ENCODE results near the gene MOCS3. TPM values are rescaled to one million over a fixed set of nuclear protein-coding genes. Genes with fewer than 3 reads are reported as not detected.

MOCS3 gene
- total and polyA plus RNA-seq, 2 of the 13 experiments (the other 11 are each of a cell fraction or from before 2014, with no cell fraction given), result 3.7 to 8.4 TPM

DNA sequence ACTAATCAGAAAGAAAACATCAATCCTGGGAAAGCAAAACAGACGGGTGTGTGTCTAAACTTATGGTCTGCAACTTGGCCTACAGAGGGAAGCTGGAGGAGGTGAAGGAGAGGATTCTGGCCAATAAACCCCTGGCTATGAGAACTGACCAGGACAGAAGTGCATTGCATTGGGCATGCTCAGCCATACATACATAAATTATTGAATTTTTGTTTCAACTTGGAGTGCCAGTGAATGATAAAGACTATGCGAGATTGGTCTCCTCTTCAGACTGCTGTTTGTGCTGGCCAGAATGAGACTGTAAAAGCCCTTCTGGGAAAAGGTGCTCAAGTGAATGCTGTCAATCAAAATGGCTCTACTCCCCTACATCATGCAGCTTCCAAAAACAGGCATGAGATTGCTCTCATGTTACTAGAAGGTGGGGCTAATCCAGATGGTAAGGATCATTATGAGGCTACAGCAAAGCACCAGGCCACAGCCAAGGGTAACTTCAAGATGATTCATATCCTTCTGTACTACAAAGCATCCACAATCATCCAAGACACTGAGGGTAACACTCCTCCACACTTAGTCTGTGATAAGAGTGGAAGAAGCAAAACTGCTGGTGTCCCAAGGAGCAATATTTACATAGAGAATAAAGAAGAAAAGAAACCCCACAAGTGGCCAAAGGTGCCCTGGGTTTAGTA, 44.8 kb upstream of the MOCS3 start:
- ATAC-seq (no peak), DNase-seq (ENCODE audit: low spot score) (no peak), FAIRE-seq (no peak)
- 96% methylated on average over 2 of the region's 2 CpGs for WGBS (ENCODE audit: low lambda C conversion rate)
- ChIA-PET POLR2A (no interaction called here), CTCF (ENCODE audit: low intra/inter-chr PET ratio, low total read pairs) (no interaction called here)
- peaks cover 5 to 52% of the 10 kb centered on the region in 2 experiments for H3K36me3 ChIP-seq (replicated peaks in 1 of 2; ENCODE audit: control insufficient read depth in 1 of 2, insufficient read depth in 2 of 2, low read length in 2 of 2)
- peaks cover 13% of the 10 kb centered on the region for H3K4me1 ChIP-seq (ENCODE audit: insufficient read depth, low read length)
- H3K79me2 ChIP-seq (ENCODE audit: insufficient read depth, low read length), result peaks cover 98% of the 10 kb centered on the region
- no peak overlapping the region for H3K4me3 ChIP-seq (replicated peaks in 1 of 3; ENCODE audit: insufficient read depth in 1 of 3, low read depth in 2 of 3, low read length in 3 of 3)
- 0 out of 2 replicates have a peak, but pooled peaks have one; percentile 12 for TF ChIP-seq ZNF317 (CRISPR knock-in tag; IDR thresholded peaks at IDR 0.05)
- no peak for TF ChIP-seq TMF1 (CRISPR knock-in tag; IDR thresholded peaks at IDR 0.05; ENCODE audit: low read depth)
- TF ChIP-seq, protein P1, sequence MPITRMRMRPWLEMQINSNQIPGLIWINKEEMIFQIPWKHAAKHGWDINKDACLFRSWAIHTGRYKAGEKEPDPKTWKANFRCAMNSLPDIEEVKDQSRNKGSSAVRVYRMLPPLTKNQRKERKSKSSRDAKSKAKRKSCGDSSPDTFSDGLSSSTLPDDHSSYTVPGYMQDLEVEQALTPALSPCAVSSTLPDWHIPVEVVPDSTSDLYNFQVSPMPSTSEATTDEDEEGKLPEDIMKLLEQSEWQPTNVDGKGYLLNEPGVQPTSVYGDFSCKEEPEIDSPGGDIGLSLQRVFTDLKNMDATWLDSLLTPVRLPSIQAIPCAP (CRISPR knock-in tag; IDR thresholded peaks at IDR 0.05; ENCODE audit: low read depth), result no peak
- TF ChIP-seq, protein P2, sequence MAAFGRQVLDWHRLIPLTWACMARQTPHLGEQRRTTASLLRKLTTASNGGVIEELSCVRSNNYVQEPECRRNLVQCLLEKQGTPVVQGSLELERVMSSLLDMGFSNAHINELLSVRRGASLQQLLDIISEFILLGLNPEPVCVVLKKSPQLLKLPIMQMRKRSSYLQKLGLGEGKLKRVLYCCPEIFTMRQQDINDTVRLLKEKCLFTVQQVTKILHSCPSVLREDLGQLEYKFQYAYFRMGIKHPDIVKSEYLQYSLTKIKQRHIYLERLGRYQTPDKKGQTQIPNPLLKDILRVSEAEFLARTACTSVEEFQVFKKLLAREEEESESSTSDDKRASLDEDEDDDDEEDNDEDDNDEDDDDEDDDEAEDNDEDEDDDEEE (CRISPR knock-in tag; IDR thresholded peaks at IDR 0.05), result 0 out of 2 replicates have a peak, but pooled peaks have one; percentile 17
- TF ChIP-seq, protein P3, sequence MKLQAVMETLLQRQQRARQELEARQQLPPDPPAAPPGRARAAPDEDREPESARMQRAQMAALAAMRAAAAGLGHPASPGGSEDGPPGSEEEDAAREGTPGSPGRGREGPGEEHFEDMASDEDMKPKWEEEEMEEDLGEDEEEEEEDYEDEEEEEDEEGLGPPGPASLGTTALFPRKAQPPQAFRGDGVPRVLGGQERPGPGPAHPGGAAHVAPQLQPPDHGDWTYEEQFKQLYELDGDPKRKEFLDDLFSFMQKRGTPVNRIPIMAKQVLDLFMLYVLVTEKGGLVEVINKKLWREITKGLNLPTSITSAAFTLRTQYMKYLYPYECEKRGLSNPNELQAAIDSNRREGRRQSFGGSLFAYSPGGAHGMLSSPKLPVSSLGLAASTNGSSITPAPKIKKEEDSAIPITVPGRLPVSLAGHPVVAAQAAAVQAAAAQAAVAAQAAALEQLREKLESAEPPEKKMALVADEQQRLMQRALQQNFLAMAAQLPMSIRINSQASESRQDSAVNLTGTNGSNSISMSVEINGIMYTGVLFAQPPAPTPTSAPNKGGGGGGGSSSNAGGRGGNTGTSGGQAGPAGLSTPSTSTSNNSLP (IDR thresholded peaks at IDR 0.05; ENCODE audit: low read depth, low read length), result no peak
- TF ChIP-seq, protein P4, sequence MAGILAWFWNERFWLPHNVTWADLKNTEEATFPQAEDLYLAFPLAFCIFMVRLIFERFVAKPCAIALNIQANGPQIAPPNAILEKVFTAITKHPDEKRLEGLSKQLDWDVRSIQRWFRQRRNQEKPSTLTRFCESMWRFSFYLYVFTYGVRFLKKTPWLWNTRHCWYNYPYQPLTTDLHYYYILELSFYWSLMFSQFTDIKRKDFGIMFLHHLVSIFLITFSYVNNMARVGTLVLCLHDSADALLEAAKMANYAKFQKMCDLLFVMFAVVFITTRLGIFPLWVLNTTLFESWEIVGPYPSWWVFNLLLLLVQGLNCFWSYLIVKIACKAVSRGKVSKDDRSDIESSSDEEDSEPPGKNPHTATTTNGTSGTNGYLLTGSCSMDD (CRISPR knock-in tag; IDR thresholded peaks at IDR 0.05), result no peak
- TF ChIP-seq SMARCE1 (IDR thresholded peaks at IDR 0.05; ENCODE audit: borderline replicate concordance), result no peak
- TF ChIP-seq, protein P5, sequence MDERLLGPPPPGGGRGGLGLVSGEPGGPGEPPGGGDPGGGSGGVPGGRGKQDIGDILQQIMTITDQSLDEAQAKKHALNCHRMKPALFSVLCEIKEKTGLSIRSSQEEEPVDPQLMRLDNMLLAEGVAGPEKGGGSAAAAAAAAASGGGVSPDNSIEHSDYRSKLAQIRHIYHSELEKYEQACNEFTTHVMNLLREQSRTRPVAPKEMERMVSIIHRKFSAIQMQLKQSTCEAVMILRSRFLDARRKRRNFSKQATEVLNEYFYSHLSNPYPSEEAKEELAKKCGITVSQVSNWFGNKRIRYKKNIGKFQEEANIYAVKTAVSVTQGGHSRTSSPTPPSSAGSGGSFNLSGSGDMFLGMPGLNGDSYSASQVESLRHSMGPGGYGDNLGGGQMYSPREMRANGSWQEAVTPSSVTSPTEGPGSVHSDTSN (CRISPR knock-in tag; IDR thresholded peaks at IDR 0.05), result peak; percentile 30; the same call in 1 of the 2 replicates
- TF ChIP-seq, protein P6, sequence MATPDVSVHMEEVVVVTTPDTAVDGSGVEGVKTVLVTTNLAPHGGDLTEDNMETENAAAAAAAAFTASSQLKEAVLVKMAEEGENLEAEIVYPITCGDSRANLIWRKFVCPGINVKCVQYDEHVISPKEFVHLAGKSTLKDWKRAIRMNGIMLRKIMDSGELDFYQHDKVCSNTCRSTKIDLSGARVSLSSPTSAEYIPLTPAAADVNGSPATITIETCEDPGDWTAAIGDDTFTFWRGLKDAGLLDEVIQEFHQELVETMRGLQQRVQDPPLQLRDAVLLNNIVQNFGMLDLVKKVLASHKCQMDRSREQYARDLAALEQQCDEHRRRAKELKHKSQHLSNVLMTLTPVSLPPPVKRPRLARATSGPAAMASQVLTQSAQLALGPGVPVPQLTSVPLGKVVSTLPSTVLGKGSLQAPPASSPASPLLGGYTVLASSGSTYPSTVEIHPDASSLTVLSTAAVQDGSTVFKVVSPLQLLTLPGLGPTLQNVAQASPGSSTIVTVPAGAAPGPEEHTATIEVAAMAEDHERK (CRISPR knock-in tag; IDR thresholded peaks at IDR 0.05; ENCODE audit: low read depth), result no peak
- TF ChIP-seq ZNF225 (CRISPR knock-in tag; IDR thresholded peaks at IDR 0.05), result no peak
- TF ChIP-seq ZBTB42 (CRISPR knock-in tag; IDR thresholded peaks at IDR 0.05), result no peak
- H3K27me3 ChIP-seq (ENCODE audit: control insufficient read depth in 1 of 2, insufficient read depth in 2 of 2, low read length in 2 of 2), result no peaks in the 10 kb centered on the region
- in situ Hi-C loops (cut with HindIII; ENCODE audit: extremely low pct_ligation_motif_present, low pct_unique_long_range_greater_than_20kb) (no loop called here), intact Hi-C loops (cut with micrococcal nuclease; ENCODE audit: unreplicated experiment) (no loop called here)
- no peak overlapping the region for H3K9ac ChIP-seq (ENCODE audit: insufficient read depth, low read depth, low read length)
- no TSS peak for BruUV-seq (replicated peaks)
- H3K27ac ChIP-seq (ENCODE audit: extremely low read length, insufficient read depth, low read length), result no peak overlapping the region
- H2AFZ ChIP-seq (ENCODE audit: low read length), result no peak overlapping the region
- H3K9me3 ChIP-seq (ENCODE audit: low read length), result no peaks in the 10 kb centered on the region
- no peak overlapping the region for H3K4me2 ChIP-seq (ENCODE audit: low read depth, low read length)
- peaks cover 77% of the 10 kb centered on the region for H4K20me1 ChIP-seq (ENCODE audit: insufficient read depth, low read length)

Measured in HepG2 (cell line).